ENCODE measurements around the gene GPA33.
A peak's percentile ranks its signal among the peaks of the same experiment; 100 is the strongest.

GPA33 gene

DNA sequence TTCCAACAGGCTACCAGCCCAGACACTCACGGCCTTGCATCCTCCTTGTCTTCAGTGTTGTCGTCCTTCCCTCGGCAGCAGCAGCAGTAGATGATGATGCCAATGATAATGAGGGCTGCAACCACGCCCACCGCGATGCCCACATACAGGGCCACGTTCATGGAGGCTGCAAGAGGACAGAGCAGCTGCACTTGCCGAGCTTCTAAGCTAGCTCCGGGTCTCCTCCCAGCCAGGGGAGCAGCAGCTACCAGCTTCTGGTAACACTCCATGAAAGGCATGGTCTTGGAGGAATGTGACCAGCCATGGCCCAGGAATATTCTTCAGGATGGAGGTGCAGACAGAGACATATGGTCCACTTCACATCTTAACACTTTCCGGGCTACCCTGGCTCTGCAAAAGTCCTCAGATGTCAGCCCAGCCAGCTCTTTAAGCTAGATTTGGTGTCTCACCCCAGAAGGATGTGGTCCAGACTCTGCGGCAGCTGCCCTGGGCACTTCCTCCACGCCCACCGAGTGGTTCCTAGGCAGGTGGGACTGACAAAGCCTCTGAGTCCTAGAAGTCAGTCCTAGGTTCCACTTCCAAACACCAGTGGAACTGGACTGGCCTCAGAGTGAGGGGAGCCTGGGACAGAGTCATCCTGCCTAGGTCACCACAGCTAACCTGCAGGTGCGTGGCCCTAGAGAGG, 35.1 kb downstream of the GPA33 start:
- TF ChIP-seq POLR2AphosphoS5 (IDR thresholded peaks at IDR 0.05; ENCODE audit: low read depth) = no peak
- no peak for TF ChIP-seq SPI1 (IDR thresholded peaks at IDR 0.05; ENCODE audit: borderline replicate concordance, low read depth)
- TF ChIP-seq, protein P1, sequence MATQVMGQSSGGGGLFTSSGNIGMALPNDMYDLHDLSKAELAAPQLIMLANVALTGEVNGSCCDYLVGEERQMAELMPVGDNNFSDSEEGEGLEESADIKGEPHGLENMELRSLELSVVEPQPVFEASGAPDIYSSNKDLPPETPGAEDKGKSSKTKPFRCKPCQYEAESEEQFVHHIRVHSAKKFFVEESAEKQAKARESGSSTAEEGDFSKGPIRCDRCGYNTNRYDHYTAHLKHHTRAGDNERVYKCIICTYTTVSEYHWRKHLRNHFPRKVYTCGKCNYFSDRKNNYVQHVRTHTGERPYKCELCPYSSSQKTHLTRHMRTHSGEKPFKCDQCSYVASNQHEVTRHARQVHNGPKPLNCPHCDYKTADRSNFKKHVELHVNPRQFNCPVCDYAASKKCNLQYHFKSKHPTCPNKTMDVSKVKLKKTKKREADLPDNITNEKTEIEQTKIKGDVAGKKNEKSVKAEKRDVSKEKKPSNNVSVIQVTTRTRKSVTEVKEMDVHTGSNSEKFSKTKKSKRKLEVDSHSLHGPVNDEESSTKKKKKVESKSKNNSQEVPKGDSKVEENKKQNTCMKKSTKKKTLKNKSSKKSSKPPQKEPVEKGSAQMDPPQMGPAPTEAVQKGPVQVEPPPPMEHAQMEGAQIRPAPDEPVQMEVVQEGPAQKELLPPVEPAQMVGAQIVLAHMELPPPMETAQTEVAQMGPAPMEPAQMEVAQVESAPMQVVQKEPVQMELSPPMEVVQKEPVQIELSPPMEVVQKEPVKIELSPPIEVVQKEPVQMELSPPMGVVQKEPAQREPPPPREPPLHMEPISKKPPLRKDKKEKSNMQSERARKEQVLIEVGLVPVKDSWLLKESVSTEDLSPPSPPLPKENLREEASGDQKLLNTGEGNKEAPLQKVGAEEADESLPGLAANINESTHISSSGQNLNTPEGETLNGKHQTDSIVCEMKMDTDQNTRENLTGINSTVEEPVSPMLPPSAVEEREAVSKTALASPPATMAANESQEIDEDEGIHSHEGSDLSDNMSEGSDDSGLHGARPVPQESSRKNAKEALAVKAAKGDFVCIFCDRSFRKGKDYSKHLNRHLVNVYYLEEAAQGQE (IDR thresholded peaks at IDR 0.05; ENCODE audit: insufficient replicate concordance, low read depth) = no peak
- TF ChIP-seq, protein P2, sequence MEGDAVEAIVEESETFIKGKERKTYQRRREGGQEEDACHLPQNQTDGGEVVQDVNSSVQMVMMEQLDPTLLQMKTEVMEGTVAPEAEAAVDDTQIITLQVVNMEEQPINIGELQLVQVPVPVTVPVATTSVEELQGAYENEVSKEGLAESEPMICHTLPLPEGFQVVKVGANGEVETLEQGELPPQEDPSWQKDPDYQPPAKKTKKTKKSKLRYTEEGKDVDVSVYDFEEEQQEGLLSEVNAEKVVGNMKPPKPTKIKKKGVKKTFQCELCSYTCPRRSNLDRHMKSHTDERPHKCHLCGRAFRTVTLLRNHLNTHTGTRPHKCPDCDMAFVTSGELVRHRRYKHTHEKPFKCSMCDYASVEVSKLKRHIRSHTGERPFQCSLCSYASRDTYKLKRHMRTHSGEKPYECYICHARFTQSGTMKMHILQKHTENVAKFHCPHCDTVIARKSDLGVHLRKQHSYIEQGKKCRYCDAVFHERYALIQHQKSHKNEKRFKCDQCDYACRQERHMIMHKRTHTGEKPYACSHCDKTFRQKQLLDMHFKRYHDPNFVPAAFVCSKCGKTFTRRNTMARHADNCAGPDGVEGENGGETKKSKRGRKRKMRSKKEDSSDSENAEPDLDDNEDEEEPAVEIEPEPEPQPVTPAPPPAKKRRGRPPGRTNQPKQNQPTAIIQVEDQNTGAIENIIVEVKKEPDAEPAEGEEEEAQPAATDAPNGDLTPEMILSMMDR (IDR thresholded peaks at IDR 0.05; ENCODE audit: insufficient read depth, low read length) = no peak
- TF ChIP-seq GABPA (IDR thresholded peaks at IDR 0.05; ENCODE audit: low read depth) = no peak
- H3K27ac ChIP-seq (replicated peaks) = no peak overlapping the region
- no peak overlapping the region for H3K4me3 ChIP-seq (replicated peaks; ENCODE audit: insufficient read depth, low read length)
- DNase-seq (ENCODE audit: low read depth in 1 of 2, low spot score in 1 of 2) = no peak
- H3K27me3 ChIP-seq (ENCODE audit: insufficient read depth, poor library complexity, severe bottlenecking) = no peaks in the 10 kb centered on the region

DNA sequence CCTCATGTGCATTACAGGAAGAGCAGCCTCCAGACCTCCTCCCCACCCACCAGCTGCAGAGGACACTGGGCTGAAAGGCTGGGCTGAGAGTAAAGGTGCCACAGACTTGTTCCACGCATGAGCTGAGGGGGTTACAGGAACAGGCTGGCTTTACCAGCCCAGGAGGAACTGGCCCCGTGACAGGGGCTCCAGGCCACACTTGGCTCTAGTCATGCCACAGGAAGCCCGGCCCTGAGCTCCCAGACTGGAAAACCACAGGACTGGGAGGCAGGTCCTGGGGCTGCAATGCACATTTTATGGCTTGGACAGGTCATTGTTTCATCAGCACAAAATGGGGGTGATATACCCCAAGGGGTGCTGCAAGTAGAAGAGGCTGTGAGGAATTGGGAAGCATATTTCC, 35.6 kb downstream of the GPA33 start:
- no peak for DNase-seq (ENCODE audit: low read depth in 1 of 2, low spot score in 1 of 2)
- Histone ChIP-seq H3K27ac (replicated peaks) (no peak overlapping the region), H3K4me3 (replicated peaks; ENCODE audit: insufficient read depth, low read length) (no peak overlapping the region), H3K27me3 (ENCODE audit: insufficient read depth, poor library complexity, severe bottlenecking) (no peaks in the 10 kb centered on the region)
- TF ChIP-seq GABPA (IDR thresholded peaks at IDR 0.05; ENCODE audit: low read depth) = no peak
- TF ChIP-seq POLR2AphosphoS5 (IDR thresholded peaks at IDR 0.05; ENCODE audit: low read depth) = no peak
- TF ChIP-seq SPI1 (IDR thresholded peaks at IDR 0.05; ENCODE audit: borderline replicate concordance, low read depth) = no peak
- TF ChIP-seq, protein P1 (IDR thresholded peaks at IDR 0.05; ENCODE audit: insufficient replicate concordance, low read depth) = no peak

DNA sequence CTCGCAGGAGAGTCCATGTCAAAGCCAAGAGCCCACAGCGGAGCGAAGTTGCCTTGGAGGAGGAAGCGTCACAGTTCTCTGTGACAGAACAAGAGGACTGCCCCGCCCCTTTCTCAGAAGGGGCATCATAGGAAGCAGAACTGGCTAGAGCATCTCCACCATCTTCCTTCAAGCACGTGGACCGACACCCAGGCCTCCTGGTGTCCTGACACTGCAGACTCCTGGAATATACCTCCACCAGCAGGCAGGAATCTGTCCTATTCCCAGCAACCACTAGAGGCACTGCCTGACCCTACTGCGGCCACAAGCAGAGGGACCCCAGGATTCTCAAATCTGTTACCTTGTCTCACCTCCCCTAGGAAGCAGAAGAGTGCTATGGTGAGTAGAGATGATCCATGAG, 37.8 kb downstream of the GPA33 start:
- Histone ChIP-seq H3K4me3 (replicated peaks; ENCODE audit: insufficient read depth, low read length) (no peak overlapping the region), H3K27ac (replicated peaks) (no peak overlapping the region), H3K27me3 (ENCODE audit: insufficient read depth, poor library complexity, severe bottlenecking) (no peaks in the 10 kb centered on the region)
- peak in 1 of 2 experiments; percentile 4 for DNase-seq (ENCODE audit: low read depth in 1 of 2, low spot score in 1 of 2)
- TF ChIP-seq GABPA (IDR thresholded peaks at IDR 0.05; ENCODE audit: low read depth) = no peak
- TF ChIP-seq, protein P2 (IDR thresholded peaks at IDR 0.05; ENCODE audit: insufficient read depth, low read length) = peak; percentile 25

DNA sequence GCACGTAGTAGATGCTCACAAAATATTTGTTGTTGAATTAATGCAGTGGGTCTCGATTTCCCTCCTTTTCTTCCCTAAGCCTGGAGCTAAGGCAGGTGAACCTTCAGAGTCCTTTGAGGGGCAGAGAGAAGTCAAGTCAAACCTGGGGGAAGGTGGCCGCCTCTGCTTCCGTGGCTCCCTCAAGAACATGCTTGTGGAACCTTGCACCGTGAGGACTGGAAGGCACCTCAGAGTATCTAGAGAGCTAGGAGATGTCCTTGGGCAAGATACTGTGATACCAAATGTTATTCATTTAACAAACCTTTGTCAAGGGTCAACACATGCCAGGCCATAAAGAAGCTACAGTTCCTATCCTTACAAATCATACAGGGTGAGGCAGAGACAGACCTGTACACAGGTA, 38.3 kb downstream of the GPA33 start:
- Histone ChIP-seq H3K27ac (replicated peaks) (no peak overlapping the region), H3K27me3 (ENCODE audit: insufficient read depth, poor library complexity, severe bottlenecking) (no peaks in the 10 kb centered on the region), H3K4me3 (replicated peaks; ENCODE audit: insufficient read depth, low read length) (no peak overlapping the region)
- no peak for DNase-seq (ENCODE audit: low read depth in 1 of 2, low spot score in 1 of 2)
- TF ChIP-seq, protein P1 (IDR thresholded peaks at IDR 0.05; ENCODE audit: insufficient replicate concordance, low read depth) = no peak
- TF ChIP-seq SPI1 (IDR thresholded peaks at IDR 0.05; ENCODE audit: borderline replicate concordance, low read depth) (no peak), GABPA (IDR thresholded peaks at IDR 0.05; ENCODE audit: low read depth) (no peak), POLR2AphosphoS5 (IDR thresholded peaks at IDR 0.05; ENCODE audit: low read depth) (no peak)
- TF ChIP-seq, protein P2 (IDR thresholded peaks at IDR 0.05; ENCODE audit: insufficient read depth, low read length) = no peak

Measured in HL-60 (cell line).